T-helper 1 cell (primary cell): ENCODE data around the gene KCNMB2.

Experiments
- DNase-seq, 5 donors: peaks; one replicate each; pipeline ENCODE4 v3.0.0-alpha.2; 2012 to 2020

Gene KCNMB2

DNA sequence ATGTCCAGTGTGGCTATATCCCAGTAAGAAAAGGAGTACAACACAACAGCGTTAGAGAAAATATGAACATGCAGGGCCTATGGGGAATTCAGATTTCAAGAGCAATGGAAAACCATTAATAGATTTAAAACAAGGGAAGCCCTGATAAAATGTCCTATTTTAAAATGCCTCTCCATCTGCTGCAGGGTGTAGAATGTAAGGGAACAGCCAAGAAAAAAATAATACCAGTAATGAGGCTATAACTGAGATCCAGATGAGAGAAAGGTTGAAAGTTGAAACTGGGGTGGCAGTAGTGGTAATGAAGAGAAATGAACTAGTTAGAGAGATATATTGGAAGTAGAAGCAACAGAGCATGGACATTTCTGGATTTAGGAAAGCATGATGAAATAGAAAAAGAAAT lies 226.1 kb downstream of the KCNMB2 start:
- DNase-seq = no peak

GRCh38 chr3:178765472-178765871 lies 229.2 kb downstream of the KCNMB2 start:
- DNase-seq = no peak

- no peak for DNase-seq
Observed at GRCh38 chr3:178767581-178767980, 231.3 kb downstream of the KCNMB2 start.

DNA sequence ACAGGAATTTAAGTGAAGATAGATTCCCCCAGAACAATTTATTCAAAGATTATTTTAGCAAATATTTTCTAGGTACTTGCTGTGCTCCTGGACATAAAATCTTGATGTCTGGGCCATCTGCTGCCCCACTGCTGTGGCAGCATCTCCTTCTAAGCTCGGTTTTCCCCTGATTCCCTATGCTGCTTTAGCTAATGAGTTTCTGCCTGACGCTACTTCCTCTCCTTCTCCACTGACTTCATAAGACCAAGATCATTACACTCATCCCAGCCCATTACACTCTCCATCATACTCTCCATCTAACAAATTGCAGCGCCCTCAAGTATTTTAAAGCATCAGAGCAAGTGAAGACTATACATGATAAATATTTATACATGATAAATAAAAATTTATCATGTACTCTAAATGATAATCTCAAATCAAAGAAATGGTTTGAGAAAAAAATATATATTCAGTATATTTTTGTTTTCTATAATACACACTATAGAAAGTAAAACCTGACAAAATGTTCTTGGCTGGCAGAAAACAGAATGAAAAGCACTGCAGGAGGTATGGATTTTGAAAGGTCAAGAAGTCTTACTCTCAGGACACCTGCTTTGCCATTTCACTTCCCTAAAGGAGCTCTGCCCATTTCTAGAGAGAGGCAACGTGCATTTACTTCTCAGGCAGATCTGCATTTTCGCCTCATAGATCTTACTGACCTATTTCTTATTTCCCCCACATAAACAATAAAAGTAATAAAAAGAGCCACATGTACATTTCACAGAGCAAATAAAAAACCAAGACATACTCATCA lies 232.0 kb downstream of the KCNMB2 start:
- DNase-seq = no peak

DNA sequence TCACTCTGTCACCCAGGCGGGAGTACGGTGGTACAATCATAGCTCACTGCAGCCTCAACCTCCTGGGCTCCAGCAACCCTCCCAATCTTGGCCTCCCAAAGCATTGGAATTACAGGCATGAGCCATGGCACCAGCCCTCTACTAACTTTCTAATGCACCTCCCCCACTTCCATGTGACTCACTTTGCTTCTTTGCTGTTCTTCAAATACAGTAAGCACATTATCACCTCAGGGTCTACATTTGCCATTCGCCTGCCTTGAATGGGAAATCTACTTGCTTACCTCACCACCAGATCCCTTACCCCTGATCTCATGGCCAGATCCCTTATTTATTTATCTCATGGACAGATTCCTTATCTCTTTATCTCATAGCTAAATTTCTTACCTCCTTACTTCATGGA lies 235.3 kb downstream of the KCNMB2 start:
- DNase-seq = no peak

GRCh38 chr3:178772746-178773145 lies 236.5 kb downstream of the KCNMB2 start:
- DNase-seq = no peak

DNA sequence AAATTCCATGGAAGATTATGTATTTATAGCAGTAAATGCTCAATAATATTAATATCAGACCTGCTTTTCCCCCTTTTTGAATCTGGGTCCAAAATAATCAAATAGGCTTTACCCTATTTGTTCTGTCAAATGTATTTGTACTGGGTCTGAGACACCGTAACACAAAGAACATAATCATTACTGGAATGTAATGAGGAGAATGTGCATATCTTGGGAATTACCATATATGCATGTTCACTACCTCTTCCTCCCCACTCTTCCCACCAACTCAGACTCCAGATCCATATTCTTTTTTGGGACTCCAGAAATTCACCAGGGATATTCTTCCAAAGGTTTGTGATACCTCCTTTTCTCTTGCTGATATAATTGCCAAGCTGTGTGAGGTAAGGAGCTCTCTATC lies 237.1 kb downstream of the KCNMB2 start:
- DNase-seq = no peak

DNA sequence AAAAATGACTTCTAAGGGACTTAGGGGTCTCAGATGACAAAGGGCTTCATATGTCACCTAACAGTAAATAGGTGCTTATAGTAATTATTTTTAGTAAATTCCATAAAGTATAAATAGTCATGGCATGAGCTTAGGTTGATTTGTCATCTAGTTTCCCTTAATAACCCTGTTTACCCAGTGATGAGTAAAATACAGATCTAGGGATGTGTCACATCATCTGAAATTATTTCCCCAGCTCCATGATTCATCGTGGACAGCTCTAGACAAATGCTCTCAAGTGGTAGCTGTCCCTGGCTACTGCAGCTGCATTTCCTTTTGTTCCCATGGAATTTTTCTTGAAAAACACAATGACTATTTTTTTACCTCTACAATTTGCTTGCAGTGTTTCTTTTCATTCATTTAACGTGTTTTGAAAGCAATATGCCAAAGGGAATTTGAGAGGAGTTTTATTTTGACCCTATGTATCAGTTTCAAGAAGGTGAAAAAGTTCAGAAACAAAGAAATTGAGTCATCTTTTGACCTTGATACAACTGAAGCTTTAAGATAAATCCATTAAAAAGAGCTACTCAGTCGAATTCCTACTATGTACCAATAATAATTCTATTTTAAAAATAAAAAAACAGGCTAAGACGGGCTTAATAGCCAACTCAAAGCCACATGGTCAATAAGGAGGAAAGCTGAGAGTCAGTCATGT lies 241.6 kb downstream of the KCNMB2 start:
- no peak for DNase-seq

DNA sequence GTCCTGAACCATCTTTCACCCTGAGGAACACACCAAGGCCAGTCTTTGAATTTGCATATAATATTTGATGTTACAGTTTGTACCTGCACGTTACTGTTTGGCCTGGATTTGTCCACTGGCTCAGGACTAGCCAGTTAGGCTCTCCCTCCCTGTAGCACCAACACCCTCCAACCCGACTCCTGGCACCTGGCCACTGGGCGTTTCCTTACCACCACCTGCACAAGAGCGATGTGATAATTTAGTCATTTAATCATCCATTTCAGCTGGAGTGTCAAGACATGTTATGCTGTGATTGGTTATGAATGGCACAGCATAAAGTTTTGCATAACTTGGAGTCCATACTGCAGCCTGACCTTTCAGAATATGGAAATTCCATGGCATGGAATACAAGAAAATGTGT lies 242.4 kb downstream of the KCNMB2 start:
- DNase-seq = no peak

DNA sequence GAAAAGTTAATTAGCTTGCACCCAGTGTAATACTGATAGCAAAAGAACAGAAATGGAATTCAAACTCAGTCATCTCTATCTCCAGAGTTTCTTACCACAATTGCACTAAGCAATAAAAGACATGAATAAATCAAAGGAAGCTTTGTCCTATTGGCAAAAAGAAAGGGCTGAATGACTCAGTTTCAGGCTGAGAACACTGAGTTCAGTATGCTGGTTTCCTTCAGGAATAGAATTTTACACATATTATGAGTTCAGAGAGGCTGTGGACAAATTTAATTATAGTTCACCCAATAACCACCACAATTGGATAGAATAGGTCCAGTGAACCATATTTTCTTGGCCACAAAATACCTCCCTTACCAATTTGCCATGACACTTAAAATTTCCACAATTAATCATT lies 249.7 kb downstream of the KCNMB2 start:
- no peak for DNase-seq

DNA sequence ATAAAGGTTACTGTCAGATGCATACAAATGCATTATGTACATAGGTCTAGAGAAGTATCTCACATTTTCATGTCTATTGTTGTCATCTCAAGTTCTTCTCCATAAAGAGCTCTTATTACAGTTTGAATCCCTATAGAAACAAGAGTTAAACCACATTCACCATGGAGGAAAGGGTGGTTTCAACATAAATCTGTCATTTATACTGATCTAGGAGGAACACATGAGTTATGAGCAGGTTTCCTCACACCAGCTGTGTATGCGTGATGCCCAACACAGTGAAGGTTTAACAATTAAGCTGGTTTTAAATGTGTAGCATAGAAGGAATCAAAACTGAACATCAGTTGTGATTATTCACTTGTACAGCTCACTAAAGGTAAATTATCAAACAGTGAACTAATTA lies 251.7 kb downstream of the KCNMB2 start:
- no peak for DNase-seq

DNA sequence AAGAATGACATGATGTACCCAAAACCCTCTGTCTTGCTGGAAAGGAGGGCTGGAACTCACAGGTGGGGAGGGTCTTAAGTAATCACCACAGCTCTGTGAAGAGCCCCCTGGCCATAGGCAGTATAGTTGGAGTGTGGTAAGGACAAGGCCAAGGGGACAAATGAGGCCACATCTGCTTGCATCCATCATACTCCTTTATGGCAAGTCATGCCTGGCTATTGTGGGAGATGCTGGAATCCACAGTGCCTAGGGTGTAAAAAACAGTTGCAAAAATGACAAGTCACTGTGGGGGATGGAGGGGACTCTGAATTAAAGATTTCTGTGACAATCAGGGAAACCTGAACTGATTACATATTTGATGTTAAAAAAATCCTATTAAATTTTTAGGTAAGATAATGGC lies 258.5 kb downstream of the KCNMB2 start:
- no peak for DNase-seq

DNA sequence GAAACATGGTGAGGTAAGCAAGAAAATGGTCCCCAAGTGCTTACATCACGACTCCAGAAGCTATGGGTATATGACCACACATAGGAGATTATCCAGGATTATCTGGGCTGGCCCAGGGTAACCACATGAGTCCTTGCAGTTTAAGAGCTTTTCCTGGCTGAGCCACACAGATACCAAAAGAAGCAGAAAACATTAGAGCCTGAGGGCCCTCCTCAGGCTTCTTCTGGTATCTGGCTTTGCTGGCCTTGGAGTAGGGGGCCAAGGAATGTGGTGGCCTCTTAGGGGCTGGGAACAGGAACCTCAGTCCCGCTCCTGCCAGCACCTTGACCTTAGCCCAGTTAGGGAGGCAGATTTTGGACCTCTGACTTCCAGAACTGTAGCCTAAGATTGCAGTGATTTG lies 259.1 kb downstream of the KCNMB2 start:
- DNase-seq = no peak

- DNase-seq = no peak
Observed at GRCh38 chr3:178802259-178802658, 266.0 kb downstream of the KCNMB2 start.

GRCh38 chr3:178802993-178803693 lies 266.9 kb downstream of the KCNMB2 start:
- DNase-seq = no peak

DNA sequence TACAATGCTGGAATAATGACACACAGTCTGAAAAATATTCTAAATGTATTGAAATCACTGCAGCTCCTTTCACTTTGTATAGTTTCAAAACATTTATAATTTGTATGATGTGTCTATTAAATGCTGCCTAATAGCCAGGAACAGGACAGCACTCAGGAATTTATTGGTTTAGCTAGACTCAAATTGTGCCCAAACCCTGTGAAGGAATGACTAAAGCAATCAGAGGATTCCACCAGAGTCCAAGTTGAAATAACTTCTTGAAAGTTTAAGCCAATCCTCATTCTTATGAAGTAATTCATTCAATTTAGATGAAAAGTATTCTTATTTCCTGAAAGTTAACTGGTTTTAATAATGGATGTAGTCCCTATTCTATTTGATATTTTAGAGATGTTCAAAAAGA lies 268.4 kb downstream of the KCNMB2 start:
- no peak for DNase-seq

DNA sequence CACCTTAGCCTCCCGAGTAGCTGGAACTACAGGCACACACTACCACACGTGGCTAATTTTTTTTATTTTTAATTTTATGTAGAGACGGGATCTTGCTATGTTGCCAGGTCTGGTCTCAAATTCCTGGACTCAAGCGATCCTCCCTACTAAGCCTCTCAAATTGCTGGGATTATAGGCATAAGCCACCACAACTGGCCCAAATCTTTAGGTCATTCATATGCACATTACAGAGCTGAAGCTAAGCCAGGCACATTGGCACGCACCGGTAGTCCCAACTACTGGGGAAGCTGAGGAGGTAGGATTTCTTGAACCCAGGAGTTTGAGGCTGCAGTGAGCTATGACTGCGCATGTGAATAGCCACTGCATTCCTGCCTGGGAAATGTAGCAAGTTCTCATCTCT lies 269.5 kb downstream of the KCNMB2 start:
- DNase-seq = no peak

GRCh38 chr3:178806651-178807050 lies 270.4 kb downstream of the KCNMB2 start:
- DNase-seq = no peak

DNA sequence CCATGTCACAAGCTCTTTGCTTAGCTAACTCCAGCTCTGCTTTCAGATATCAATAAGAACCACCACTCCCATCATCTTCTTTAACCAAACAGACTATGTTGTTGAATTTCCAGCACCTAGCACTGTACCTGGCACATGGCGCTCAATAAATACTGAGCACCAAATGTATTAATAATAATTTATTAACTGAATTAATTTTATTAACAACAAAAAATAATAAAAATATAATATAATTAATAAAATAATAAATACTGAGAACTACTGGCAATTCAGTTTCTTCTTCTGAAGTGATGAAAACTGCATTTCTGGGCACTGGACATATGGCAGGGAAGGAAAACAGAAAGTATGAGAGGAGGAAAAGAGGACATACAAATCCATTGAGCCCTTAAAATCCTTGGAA lies 271.5 kb downstream of the KCNMB2 start:
- no peak for DNase-seq

- DNase-seq = no peak
Observed at GRCh38 chr3:178808748-178809147, 272.5 kb downstream of the KCNMB2 start.

GRCh38 chr3:178810181-178810580 lies 273.9 kb downstream of the KCNMB2 start:
- DNase-seq = no peak

DNA sequence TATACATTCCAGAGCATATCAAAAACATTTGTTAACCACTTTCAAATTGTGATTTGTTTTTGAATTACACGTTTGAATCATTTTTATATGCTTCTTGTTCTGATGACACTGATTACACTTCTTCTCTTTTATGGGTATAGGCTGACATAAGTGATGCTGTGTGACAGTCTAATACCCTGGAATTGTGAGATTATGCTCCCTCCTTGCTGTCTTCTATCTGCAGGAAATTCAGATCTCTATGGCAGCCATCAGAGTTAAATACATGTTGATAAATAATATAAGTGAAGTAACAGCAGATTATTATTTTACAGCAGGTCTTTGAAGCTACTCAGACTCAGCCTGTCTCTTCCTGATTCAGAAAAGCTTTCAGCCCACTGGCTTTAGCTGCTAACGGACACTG lies 286.5 kb downstream of the KCNMB2 start:
- no peak for DNase-seq

GRCh38 chr3:178823150-178823549 lies 286.9 kb downstream of the KCNMB2 start:
- no peak for DNase-seq
